ENCODE results near the gene CASZ1.

The CASZ1 gene

GRCh38 chr1:10733474-10734366 lies 62.7 kb downstream of the CASZ1 start:
- DNase-seq (peak; percentile 45), ATAC-seq (replicated peaks) (peak; percentile 93 to 98)
- H3K36me3 Mint-ChIP-seq, result no peaks in the 10 kb centered on the region
- peaks cover 12 to 24% of the 10 kb centered on the region in 2 donors for H3K4me1 Mint-ChIP-seq
- no peaks in the 10 kb centered on the region for H3K9me3 Mint-ChIP-seq
- H3K27ac Mint-ChIP-seq, result peak overlapping the region; percentile 0
- H3K27me3 Mint-ChIP-seq, result peaks cover 0 to 16% of the 10 kb centered on the region in 2 donors
- H3K4me3 Mint-ChIP-seq, result no peak overlapping the region

- no peak for DNase-seq
- no peak for ATAC-seq (replicated peaks)
These were observed 65.5 kb downstream of the CASZ1 start for GRCh38 chr1:10730985-10731384.

DNA sequence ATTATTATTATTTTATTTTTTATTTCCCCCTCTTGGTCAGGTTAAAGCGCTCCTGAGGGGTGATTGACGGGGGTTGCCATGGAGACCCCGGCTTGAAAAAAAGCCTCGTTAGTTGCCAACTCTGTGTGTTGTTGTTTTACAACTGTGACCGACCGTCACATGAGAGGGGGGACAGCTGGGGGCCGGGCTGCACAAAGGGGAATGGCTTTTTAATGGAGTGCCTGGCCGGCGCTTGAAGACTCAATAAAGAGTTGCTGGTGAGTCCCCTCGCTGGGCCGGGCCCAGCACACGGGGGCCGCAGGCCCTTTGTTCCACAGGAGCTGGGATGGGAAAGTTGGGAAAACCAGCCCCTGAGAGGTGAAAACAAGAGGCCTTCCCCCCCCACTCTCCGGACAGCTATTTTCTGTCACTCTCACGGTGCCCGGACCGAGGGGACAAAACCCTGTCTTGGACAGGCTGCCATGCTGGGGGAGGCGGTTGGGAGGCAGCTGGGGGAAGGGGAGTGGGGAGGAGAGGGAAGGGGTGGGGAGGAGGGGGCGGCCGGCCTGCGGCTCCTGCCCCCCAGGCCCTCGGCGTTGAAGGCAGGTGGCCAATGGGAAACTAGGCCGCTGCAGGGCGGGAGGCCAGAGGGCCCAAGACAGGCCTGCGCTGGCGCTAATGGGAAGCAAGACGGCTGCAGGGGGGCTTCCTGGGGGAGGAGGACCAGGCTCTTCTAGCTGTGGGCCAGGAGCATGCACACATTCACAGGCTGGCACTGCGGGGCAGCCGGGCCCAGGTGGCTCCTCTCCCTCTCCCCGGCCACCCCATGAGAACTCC lies 67.6 kb downstream of the CASZ1 start:
- DNase-seq (no peak), ATAC-seq (replicated peaks) (no peak)
- Mint-ChIP-seq H3K27ac (no peak overlapping the region), H3K4me1 (peaks cover 7 to 10% of the 10 kb centered on the region in 2 donors), H3K9me3 (no peaks in the 10 kb centered on the region), H3K27me3 (peaks cover 0 to 11% of the 10 kb centered on the region in 2 donors), H3K4me3 (no peak overlapping the region), H3K36me3 (no peaks in the 10 kb centered on the region)

More at GRCh38 chr1:10730985-10731384, 65.5 kb downstream of the CASZ1 start:
- Mint-ChIP-seq H3K36me3 (no peaks in the 10 kb centered on the region), H3K27me3 (peaks cover 0 to 10% of the 10 kb centered on the region in 2 donors), H3K27ac (no peak overlapping the region), H3K4me1 (peaks cover 10 to 18% of the 10 kb centered on the region in 2 donors), H3K9me3 (no peaks in the 10 kb centered on the region), H3K4me3 (no peak overlapping the region)

DNA sequence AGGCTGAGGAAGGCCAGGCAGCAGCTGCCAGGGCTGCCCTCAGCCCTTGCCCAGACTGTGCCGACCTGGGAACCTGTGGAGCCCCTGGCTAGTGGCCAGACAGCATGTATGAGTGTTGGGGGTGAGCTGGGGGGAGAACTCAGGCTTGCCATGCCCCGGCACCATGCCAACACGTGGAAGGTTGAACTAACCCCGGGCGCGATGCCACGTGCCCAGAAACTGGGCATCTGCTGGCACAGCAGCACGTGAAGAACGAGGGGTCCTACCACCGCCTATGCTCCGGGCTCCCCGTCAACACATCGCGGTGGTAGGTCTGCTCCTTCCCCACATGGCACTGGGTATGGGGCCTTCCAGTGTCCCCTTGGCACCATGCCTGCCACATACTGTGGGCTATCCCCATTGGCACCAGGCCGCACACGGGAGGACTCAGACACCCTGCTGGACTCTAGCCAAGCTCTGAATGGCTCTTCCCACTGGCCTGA lies 68.7 kb downstream of the CASZ1 start:
- ATAC-seq (replicated peaks), result no peak
- Mint-ChIP-seq H3K9me3 (no peaks in the 10 kb centered on the region), H3K27ac (no peak overlapping the region), H3K4me3 (no peak overlapping the region), H3K36me3 (no peaks in the 10 kb centered on the region), H3K4me1 (peaks cover 0 to under 1% of the 10 kb centered on the region in 2 donors), H3K27me3 (peaks cover 0 to 16% of the 10 kb centered on the region in 2 donors)
- DNase-seq, result no peak

DNA sequence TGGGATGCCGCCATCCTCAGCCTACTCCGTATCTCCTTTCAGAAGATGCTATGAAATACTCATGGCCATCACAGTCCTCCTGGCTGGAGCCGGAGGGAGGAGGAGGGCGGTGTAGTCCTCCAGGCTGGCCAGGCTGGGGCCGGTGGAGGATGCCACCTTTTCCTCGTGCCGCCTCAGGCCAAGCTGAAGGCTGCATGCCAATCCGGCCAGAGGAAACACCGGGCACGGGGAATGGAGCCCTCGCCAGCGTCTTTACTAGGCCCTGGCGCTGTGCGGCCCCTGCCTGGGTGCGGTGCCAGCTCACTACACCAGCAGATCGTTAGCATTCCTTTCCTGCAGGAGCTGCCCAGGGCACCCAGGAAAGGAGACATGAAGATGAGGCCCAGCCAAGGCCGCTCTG lies 70.1 kb downstream of the CASZ1 start:
- no peaks in the 10 kb centered on the region for H3K36me3 Mint-ChIP-seq

GRCh38 chr1:10724948-10725847 lies 71.2 kb downstream of the CASZ1 start:
- no peak for ATAC-seq (replicated peaks)
- H3K27ac Mint-ChIP-seq, result no peak overlapping the region
- no peak for DNase-seq
- H3K4me3 Mint-ChIP-seq, result no peak overlapping the region
- H3K27me3 Mint-ChIP-seq, result peaks cover 0 to 11% of the 10 kb centered on the region in 2 donors
- H3K4me1 Mint-ChIP-seq, result no peaks in the 10 kb centered on the region
- H3K9me3 Mint-ChIP-seq, result no peaks in the 10 kb centered on the region
- no peaks in the 10 kb centered on the region for H3K36me3 Mint-ChIP-seq

More for the DNA sequence above, 70.1 kb downstream of the CASZ1 start:
- ATAC-seq (replicated peaks), result no peak
- no peaks in the 10 kb centered on the region for H3K4me1 Mint-ChIP-seq
- no peaks in the 10 kb centered on the region for H3K9me3 Mint-ChIP-seq
- DNase-seq, result no peak
- H3K4me3 Mint-ChIP-seq, result no peak overlapping the region
- peaks cover 0 to 11% of the 10 kb centered on the region in 2 donors for H3K27me3 Mint-ChIP-seq
- no peak overlapping the region for H3K27ac Mint-ChIP-seq

DNA sequence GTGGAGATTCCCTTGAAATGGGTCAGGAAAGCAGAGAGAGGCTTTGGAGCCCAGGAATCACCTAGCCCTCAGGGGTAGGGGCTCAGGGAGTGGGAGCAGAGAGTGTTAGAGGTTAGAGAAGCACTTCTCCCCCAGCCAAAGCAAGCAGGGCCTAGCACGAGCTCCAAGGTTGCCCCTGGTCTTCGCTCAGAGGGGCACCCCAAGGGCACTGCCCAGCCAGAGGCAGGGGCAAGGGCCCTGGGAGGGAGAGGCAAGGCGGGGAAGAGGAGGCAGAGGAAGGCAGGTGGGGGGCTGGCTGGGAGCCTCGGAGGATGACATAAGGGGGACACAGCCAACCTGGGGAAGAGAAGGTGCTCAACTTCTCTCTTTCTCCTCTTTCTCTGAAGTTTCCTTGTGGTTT lies 71.9 kb downstream of the CASZ1 start:
- ATAC-seq (replicated peaks), result no peak
- no peaks in the 10 kb centered on the region for H3K4me1 Mint-ChIP-seq
- H3K4me3 Mint-ChIP-seq, result no peak overlapping the region
- DNase-seq, result no peak
- H3K9me3 Mint-ChIP-seq, result no peaks in the 10 kb centered on the region
- H3K27ac Mint-ChIP-seq, result no peak overlapping the region
- no peaks in the 10 kb centered on the region for H3K36me3 Mint-ChIP-seq
- peaks cover under 1 to 12% of the 10 kb centered on the region in 2 donors for H3K27me3 Mint-ChIP-seq

DNA sequence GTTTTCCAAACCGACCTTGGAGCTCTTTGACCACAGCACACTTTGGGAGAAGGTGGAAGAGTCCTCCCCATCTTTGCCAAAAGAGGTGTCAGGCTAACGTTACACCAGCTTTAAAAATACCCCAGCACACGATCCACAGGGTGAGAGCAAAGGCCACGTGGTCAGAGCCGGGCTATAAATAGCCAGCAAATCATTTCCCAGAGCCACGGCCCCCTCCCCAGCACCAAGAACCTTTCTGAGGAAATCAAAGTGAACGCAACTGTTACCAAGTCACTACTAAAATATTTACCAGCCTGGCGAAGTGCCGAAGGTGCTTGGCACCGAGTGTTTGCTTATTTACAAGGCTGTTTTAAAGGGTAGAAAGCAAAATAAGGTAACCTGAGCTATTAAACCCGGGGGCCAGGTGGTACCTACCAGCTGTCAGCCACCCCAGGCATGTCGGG lies 72.4 kb downstream of the CASZ1 start:
- H3K27ac Mint-ChIP-seq, result no peak overlapping the region
- H3K9me3 Mint-ChIP-seq, result no peaks in the 10 kb centered on the region
- H3K4me1 Mint-ChIP-seq, result no peaks in the 10 kb centered on the region
- H3K4me3 Mint-ChIP-seq, result no peak overlapping the region
- H3K27me3 Mint-ChIP-seq, result peaks cover 4 to 17% of the 10 kb centered on the region in 2 donors
- H3K36me3 Mint-ChIP-seq, result no peaks in the 10 kb centered on the region
- ATAC-seq (replicated peaks), result no peak
- no peak for DNase-seq

GRCh38 chr1:10723317-10723716 lies 73.1 kb downstream of the CASZ1 start:
- Mint-ChIP-seq H3K4me1 (no peaks in the 10 kb centered on the region), H3K9me3 (no peaks in the 10 kb centered on the region), H3K36me3 (no peaks in the 10 kb centered on the region), H3K27ac (no peak overlapping the region), H3K4me3 (no peak overlapping the region), H3K27me3 (peaks cover 4 to 18% of the 10 kb centered on the region in 2 donors)
- no peak for DNase-seq
- ATAC-seq (replicated peaks), result no peak

DNA sequence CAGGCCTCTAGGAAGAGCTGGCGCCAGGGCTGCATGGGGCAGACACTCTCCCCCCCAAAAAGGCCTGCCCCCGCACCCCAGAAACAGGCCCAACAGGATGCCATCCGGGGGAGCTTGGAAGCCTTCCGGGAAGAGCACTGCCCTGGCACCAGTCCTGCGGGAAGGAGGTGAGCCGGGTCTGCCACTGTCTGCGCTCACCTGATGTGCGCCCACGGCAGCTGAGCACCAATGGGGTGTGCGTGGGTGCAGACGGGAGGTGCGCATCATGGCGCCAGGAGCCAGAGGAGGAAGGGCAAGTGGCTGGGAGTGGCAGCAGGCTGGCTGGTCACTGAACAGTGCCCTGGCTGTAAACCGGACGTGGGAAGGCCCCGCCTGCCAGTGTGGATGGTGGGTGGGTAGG lies 73.6 kb downstream of the CASZ1 start:
- no peak for DNase-seq
- Mint-ChIP-seq H3K27me3 (peaks cover 4 to 18% of the 10 kb centered on the region in 2 donors), H3K4me3 (no peak overlapping the region), H3K36me3 (no peaks in the 10 kb centered on the region), H3K9me3 (no peaks in the 10 kb centered on the region), H3K27ac (no peak overlapping the region), H3K4me1 (no peaks in the 10 kb centered on the region)
- ATAC-seq (replicated peaks), result no peak

DNA sequence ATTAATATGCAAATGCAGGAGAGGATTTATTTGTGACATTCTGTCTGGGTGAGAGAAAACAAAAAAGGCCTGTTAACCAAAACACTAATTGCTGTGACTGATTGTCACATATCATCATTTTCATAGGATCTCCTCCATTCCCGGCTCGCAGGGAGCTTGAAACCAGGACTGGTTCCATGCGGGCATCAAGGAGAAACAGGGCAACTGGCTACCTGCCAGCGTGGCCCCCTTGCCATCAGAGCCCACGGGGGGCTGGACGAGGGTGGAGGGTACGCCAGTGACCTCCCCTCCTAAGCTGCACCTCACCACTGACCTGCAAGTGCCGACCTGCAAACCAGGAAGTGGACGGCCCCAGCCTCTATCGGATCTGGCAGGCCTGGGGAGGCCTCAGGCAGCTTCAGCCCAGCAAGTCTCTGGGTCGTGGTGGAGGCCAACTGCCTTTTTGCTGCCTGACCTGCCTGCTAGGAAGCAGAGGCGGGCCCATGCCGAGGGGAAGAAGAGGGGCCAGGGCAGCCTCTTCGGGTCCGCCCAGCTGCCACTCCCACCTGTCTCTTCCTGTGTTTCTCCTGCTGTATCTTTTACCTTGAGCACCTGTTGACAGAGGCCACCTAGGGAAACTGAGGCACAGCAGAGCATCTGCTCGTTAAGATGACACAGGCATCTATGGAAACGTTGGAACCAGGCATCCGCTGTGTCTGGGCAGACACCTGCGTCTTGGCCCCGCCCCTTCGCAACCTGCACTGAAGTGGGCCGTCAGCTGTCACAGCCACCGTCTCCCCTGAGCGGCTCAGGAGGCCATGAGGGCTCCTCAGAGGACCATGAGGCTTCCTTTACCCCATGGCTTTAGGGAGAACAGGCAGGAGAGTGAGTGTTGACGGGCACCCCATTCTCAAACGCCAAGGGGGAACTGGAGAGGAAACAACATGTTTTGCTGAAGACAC lies 74.8 kb downstream of the CASZ1 start:
- Mint-ChIP-seq H3K27ac (no peak overlapping the region), H3K36me3 (no peaks in the 10 kb centered on the region), H3K9me3 (no peaks in the 10 kb centered on the region), H3K27me3 (peaks cover 8 to 18% of the 10 kb centered on the region in 2 donors), H3K4me1 (peaks cover 0 to 2% of the 10 kb centered on the region in 2 donors), H3K4me3 (no peak overlapping the region)
- DNase-seq (no peak), ATAC-seq (replicated peaks) (no peak)

DNA sequence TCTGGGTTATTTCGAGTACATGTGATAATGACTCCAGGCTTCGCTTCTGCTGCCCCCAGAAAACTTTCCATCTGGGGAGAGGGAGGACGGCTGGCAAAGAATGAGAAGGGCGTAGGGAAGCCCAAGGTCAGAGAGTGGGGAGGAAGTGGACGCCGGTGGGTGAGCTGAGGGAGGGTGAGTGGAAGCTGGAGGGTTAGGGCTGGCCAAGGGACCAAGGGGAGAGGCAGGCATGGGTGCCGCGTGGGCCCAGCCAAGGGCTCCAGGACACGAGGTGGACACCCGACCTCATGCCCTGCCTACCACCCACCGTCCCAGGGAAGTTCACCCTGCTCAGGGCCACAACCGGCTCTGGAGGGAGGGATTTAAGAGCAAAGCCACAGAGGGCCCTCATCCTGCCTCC lies 75.8 kb downstream of the CASZ1 start:
- H3K27ac Mint-ChIP-seq, result no peak overlapping the region
- H3K4me3 Mint-ChIP-seq, result no peak overlapping the region
- peaks cover 16 to 25% of the 10 kb centered on the region in 2 donors for H3K27me3 Mint-ChIP-seq
- no peak for ATAC-seq (replicated peaks)
- no peaks in the 10 kb centered on the region for H3K36me3 Mint-ChIP-seq
- H3K9me3 Mint-ChIP-seq, result no peaks in the 10 kb centered on the region
- DNase-seq, result no peak
- H3K4me1 Mint-ChIP-seq, result peaks cover 5 to 8% of the 10 kb centered on the region in 2 donors

DNA sequence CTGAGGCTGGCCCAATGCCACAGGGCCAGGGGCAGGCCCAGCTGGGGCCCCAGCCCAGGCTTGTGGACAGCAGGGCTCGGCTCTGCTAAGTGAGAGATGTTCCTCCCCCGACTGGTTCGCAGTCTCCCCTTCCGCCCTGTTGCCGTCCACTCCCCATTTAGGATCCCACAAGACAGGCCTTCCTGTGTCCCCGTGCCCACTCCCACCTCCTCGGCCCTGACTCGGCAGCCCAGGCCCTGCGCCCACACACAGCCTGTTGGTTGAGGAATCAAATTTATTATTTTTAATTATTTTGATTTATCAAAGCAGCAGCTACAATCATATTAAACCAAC lies 78.4 kb downstream of the CASZ1 start:
- Mint-ChIP-seq H3K27me3 (peaks cover 28 to 34% of the 10 kb centered on the region in 2 donors), H3K27ac (no peak overlapping the region), H3K9me3 (no peaks in the 10 kb centered on the region), H3K36me3 (no peaks in the 10 kb centered on the region), H3K4me1 (peaks cover 5 to 8% of the 10 kb centered on the region in 2 donors), H3K4me3 (no peak overlapping the region)
- DNase-seq, result no peak
- no peak for ATAC-seq (replicated peaks)
